ENCODE data around the gene ATRIP. TPM values are rescaled to one million over a fixed set of nuclear protein-coding genes. Genes with fewer than 3 reads are reported as not detected.

Gene ATRIP
- total RNA-seq, 3 donors from 2014 or later (not counting 1 experiment from before 2014, with no cell fraction given), result 8.5 to 11.0 (median 10.6) TPM

GRCh38 chr3:48474619-48475018 lies 28.1 kb downstream of the ATRIP start:
- H3K27me3 ChIP-seq (ENCODE audit: control insufficient read depth, insufficient read depth, low read length), result no peaks in the 10 kb centered on the region
- H3K36me3 Mint-ChIP-seq, result no peaks in the 10 kb centered on the region
- intact Hi-C loops (cut with micrococcal nuclease), result no loop called here
- H3K27me3 Mint-ChIP-seq (ENCODE audit: low read depth in 2 of 2), result no peaks in the 10 kb centered on the region
- H3K9me3 ChIP-seq (ENCODE audit: control insufficient read depth, insufficient read depth, low read length), result no peaks in the 10 kb centered on the region
- no peaks in the 10 kb centered on the region for H3K9me3 Mint-ChIP-seq
- ATAC-seq (no peak), DNase-seq (no peak)
- peaks cover under 1% of the 10 kb centered on the region for H3K36me3 ChIP-seq (ENCODE audit: control insufficient read depth, insufficient read depth, low read length)
- peak overlapping the region; percentile 74 to 97 for H3K27ac Mint-ChIP-seq
- no peak for TF ChIP-seq CTCF (IDR thresholded peaks at IDR 0.05)
- no peak overlapping the region for H3K27ac ChIP-seq (ENCODE audit: low read length)
- peaks cover 47 to 52% of the 10 kb centered on the region in 2 donors for H3K4me1 Mint-ChIP-seq
- 99% methylated on average over 4 of the region's 4 CpGs for WGBS (ENCODE audit: insufficient coverage)
- no peak overlapping the region for H3K4me3 ChIP-seq (ENCODE audit: low read length)
- no peak overlapping the region for H3K4me3 Mint-ChIP-seq
- H3K4me1 ChIP-seq (ENCODE audit: control insufficient read depth, insufficient read depth, low read length), result peaks cover 66% of the 10 kb centered on the region

DNA sequence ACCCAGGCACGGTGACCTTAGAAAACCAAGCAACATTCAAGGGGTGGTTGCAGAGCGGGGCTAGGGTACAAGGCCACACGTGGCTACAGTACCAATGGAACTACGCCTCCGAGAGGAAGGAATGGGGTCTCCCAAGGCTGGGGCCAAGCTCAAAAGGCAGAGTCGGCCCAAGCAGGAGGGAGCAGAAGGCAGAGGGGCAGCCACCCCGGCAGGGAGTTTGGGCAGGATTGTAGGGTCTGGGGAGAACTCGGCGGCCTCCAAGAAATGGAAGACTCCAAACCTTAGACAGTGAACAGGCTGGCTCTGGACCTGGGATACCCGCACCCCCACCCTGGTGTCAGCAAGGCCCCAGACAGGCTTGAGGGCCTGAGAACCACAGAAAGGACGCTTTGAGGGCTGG lies 28.7 kb downstream of the ATRIP start:
- Mint-ChIP-seq H3K27me3 (ENCODE audit: low read depth in 2 of 2) (no peaks in the 10 kb centered on the region), H3K4me3 (no peak overlapping the region), H3K9me3 (no peaks in the 10 kb centered on the region), H3K4me1 (peaks cover 46 to 49% of the 10 kb centered on the region in 2 donors), H3K36me3 (no peaks in the 10 kb centered on the region), H3K27ac (peak overlapping the region; percentile 74 to 97)
- DNase-seq, result no peak
- peaks cover 65% of the 10 kb centered on the region for H3K4me1 ChIP-seq (ENCODE audit: control insufficient read depth, insufficient read depth, low read length)
- no peaks in the 10 kb centered on the region for H3K9me3 ChIP-seq (ENCODE audit: control insufficient read depth, insufficient read depth, low read length)
- no peak for TF ChIP-seq CTCF (IDR thresholded peaks at IDR 0.05)
- H3K36me3 ChIP-seq (ENCODE audit: control insufficient read depth, insufficient read depth, low read length), result no peaks in the 10 kb centered on the region
- intact Hi-C loops (cut with micrococcal nuclease), result no loop called here
- no peak for ATAC-seq
- 95% methylated on average over 11 of the region's 11 CpGs for WGBS (ENCODE audit: insufficient coverage)
- no peak overlapping the region for H3K4me3 ChIP-seq (ENCODE audit: low read length)
- no peak overlapping the region for H3K27ac ChIP-seq (ENCODE audit: low read length)
- H3K27me3 ChIP-seq (ENCODE audit: control insufficient read depth, insufficient read depth, low read length), result no peaks in the 10 kb centered on the region

GRCh38 chr3:48476426-48477053 lies 30.0 kb downstream of the ATRIP start:
- no peaks in the 10 kb centered on the region for H3K27me3 Mint-ChIP-seq (ENCODE audit: low read depth in 2 of 2)
- Histone ChIP-seq H3K27ac (ENCODE audit: low read length) (no peak overlapping the region), H3K4me1 (ENCODE audit: control insufficient read depth, insufficient read depth, low read length) (peaks cover 51% of the 10 kb centered on the region), H3K4me3 (ENCODE audit: low read length) (no peak overlapping the region), H3K36me3 (ENCODE audit: control insufficient read depth, insufficient read depth, low read length) (no peaks in the 10 kb centered on the region), H3K27me3 (ENCODE audit: control insufficient read depth, insufficient read depth, low read length) (no peaks in the 10 kb centered on the region), H3K9me3 (ENCODE audit: control insufficient read depth, insufficient read depth, low read length) (no peaks in the 10 kb centered on the region)
- H3K36me3 Mint-ChIP-seq, result no peaks in the 10 kb centered on the region
- no peak for ATAC-seq
- peak overlapping the region; percentile 96 to 97 for H3K27ac Mint-ChIP-seq
- no peak for DNase-seq
- WGBS (ENCODE audit: insufficient coverage), result 80% methylated on average over 9 of the region's 9 CpGs
- H3K4me1 Mint-ChIP-seq, result peaks cover 47 to 50% of the 10 kb centered on the region in 2 donors
- TF ChIP-seq CTCF (IDR thresholded peaks at IDR 0.05), result no peak
- intact Hi-C loops (cut with micrococcal nuclease), result no loop called here
- no peak overlapping the region for H3K4me3 Mint-ChIP-seq
- H3K9me3 Mint-ChIP-seq, result no peaks in the 10 kb centered on the region
